Erythroblast (primary cell): ENCODE results near the gene FLRT3.

Experiments
- GATA1 ChIP-seq: IDR thresholded peaks from 2 replicates; pipeline ENCODE4 v1.6.1; 2011; ENCODE audit warnings: low read depth, mild to moderate bottlenecking, control low read depth, low read length, moderate library complexity
- POLR2A ChIP-seq: IDR thresholded peaks from 2 replicates; pipeline ENCODE4 v1.6.1; 2011; ENCODE audit warnings: mild to moderate bottlenecking, low read length

DNA sequence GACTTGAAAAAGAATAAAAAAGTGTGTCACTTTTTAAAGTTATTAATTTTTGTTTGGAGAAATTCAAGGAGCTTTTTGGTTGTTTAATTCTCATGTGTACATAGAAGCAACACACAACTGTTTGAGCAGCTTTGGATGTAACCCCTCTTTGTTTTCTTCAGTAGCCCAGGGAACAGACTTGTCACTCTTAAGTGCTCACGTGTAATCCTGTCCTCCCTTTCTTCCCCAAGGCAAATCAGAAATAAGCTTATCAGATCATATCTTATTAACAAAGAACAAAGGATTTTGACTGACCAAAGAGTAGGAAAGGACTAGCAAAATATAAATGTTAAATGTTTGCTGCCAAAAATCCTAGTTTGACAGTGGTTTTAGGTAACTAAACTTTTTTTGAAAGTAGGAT lies 7.3 kb upstream of the FLRT3 start:
- TF ChIP-seq POLR2A: no peak
- no peak for TF ChIP-seq GATA1
